HG03097 (cell line): ENCODE measurements around the gene GNB3.

Source experiments
- ATAC-seq: cut with Tn5 transposase; IDR thresholded peaks from one replicate; pipeline ENCODE4 v1.9.1; 2021; ENCODE audit not compliant: unreplicated experiment, low FRiP score

GNB3 gene

GRCh38 chr12:6834873-6835272 is 5.9 kb upstream of the GNB3 start:
- ATAC-seq = no peak

- ATAC-seq = no peak
Observed at GRCh38 chr12:6836851-6837250, 3.9 kb upstream of the GNB3 start.

DNA sequence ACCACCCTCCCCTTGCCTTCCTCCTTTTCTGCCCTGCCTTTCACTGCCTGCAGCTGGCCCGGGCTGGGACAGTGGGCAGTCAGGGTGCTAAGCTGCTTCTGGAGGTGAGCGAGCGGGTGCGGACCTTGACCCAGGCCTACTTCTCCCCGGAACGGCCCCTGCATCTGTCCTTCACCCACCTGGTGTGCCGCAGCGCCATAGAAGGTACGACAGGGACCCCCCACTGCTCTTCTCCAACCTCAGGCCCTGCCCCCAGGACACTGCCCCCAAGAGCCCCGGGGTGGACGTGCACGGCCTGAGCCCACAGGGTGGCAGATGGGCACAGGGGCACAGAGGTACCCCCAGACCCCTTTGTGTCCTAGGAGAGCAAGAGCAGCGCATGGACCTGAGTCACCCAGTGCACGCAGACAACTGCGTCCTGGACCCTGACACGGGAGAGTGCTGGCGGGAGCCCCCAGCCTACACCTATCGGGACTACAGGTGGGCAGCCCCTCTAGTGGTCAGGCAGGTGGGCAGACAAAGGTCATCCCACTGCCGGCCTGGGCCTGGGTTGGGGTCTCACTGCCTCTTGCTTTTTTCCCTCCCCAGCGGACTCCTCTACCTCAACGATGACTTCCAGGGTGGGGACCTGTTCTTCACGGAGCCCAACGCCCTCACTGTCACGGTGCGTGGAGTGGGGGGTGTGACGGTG is 3.2 kb upstream of the GNB3 start:
- ATAC-seq = no peak

GRCh38 chr12:6838854-6839253 is 1.9 kb upstream of the GNB3 start:
- ATAC-seq = no peak

- no peak for ATAC-seq
Observed at GRCh38 chr12:6839482-6840201, 1.1 kb upstream of the GNB3 start.

DNA sequence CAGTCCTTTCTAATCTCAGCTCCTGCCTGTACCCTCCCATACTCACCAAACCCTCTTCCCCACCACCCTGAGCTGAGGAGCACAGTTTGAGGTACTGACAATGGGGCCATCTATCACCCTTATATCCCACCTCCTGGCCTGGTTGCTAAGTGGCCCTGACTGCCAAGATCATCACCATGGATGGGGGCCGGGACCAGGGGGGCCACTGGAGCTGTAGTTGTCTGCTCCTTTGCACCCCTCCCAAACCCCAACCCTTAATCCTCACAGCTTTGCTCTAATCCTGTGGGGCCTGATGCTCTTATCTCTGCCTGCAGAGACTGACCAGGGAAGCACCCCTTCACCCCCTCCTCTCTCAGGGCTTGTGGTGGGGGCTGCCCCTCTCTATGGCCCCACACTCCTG is 395 bp upstream of the GNB3 start:
- no peak for ATAC-seq

GRCh38 chr12:6842075-6842474 is 1.4 kb downstream of the GNB3 start:
- no peak for ATAC-seq

GRCh38 chr12:6843118-6843902 is 2.6 kb downstream of the GNB3 start:
- ATAC-seq = no peak

GRCh38 chr12:6845395-6845794 is 4.7 kb downstream of the GNB3 start:
- no peak for ATAC-seq

DNA sequence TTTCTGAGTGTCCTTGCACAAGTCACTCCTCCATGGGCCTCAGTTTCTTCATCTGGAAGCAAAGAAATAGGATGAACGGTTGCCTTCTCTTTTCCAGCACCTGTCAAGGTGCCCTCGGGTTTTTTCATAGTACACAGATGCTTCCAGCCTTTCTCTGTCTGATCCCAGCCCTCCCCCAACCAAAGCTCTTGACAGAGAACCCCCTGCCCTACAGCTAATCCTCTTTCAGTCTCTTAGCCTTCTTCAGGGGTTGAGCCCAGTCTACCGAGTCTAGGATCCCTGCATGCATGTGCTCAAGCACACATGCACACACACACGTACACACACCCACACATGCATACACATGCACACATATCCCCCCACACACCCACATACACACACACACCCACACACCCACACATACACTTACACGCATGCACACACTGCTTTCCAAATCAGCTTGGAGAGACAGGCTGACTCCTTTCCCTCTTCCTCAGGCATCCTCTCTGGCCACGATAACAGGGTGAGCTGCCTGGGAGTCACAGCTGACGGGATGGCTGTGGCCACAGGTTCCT is 5.7 kb downstream of the GNB3 start:
- ATAC-seq = no peak

DNA sequence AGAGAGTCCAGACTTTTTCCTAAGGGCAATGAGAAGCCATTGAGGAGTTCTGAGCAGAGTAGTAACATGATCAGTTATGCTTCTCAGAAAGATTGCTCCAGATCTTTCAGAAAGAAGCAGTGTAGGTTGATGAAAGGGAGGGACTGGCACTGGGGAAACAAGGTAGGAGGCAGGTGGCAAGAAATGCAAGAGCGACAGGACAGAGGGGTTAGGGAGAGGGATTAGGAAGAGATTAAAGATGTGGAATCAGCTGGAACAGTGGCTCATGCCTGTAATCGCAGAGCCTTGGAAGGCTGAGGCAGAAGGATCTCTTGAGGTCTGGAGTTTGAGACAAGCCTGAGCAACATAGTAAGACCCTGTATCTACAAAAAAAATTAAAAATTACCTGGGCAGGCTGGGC is 7.0 kb downstream of the GNB3 start:
- no peak for ATAC-seq

DNA sequence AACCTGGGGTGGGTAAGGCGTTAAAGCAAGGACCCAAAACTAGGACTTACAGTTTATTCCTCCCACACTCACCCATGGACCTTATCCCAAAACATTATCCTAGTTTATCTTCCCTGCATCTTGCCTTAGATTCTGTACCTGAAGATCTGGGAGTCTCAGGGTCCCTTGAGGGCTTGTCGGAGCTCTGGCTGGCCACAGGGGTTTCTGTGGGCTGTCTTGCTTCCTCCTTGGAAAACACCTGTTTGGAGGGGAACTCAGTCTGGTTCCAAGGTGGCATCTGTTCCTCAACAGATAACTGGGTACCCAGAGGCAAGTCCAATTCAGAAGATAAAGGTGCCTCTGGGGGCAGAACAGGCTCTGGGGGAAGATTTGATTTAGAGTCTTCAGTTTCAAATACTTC is 8.7 kb downstream of the GNB3 start:
- ATAC-seq = no peak

DNA sequence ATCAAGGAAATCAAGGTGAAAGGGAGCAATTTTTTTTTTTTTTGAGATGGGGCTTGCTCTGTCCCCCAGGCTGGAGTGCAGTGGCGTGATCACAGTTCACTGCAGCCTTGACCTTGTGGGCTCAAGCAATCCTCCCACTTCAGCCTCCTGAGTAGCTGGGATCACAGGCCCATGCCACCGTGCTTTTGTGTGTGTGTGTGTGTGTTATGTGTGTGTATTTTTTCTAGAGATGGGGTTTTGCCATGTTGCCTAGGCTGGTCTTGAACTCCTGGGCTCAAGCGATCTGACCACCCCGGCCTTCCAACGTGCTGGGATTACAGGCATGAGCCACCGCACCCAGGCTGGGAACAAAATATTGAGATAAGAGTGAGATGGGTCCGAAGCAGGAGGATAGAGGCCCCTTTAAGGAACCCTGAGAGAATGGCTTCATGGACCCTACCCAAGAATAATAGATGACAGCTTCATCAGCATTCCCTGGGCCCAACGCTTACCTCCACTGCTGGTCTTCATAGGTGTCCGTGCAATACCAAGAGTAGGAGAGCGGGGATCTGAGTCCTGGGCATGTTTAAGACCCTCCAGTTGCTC is 9.3 kb downstream of the GNB3 start:
- no peak for ATAC-seq

GRCh38 chr12:6850796-6851152 is 10.0 kb downstream of the GNB3 start:
- no peak for ATAC-seq

GRCh38 chr12:6851153-6851920 is 10.6 kb downstream of the GNB3 start, which contains the start of gene CDCA3:
Gene CDCA3 (minus strand): TSS chr12:6851286. CDS start chr12:6850952, 334 bp downstream.
- peak; percentile 46 for ATAC-seq

DNA sequence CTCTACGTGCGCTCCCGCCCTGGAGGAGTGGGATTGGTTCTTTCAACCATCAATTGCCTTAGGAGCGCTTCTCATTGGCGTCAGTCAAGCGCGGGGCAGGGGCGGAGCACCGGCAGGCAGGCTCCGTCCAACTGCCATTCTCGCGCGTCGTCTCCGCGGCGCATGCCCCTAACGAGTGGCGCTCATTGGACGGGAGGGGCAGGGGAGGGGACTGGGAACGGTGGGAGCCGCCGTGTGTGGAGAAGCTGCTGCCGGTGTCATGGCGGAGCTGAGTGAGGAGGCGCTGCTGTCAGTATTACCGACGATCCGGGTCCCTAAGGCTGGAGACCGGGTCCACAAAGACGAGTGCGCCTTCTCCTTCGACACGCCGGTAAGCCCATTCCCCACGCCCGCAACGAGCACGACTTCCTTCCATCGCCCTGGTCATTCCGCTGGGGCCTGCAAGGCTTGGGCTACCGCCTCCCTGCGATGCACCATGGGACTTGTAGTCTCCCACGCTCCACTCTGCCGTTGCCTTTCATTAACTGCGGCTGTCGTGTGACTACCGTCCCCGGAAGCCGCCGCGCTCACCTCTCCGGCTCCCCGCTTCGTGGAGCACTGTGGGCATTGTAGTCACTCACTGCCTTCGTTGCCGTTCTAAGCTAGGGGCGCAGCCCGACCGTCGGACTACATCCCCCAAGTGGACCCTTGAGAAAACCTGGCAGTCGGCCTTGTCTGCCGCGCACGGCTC is 11.4 kb downstream of the GNB3 start, which contains the start of gene USP5:
Gene USP5 (plus strand): TSS at position 230 of the 730 bp plus-strand sequence. CDS start 30 bp downstream, at position 260.
- ATAC-seq = peak; percentile 84

GRCh38 chr12:6852651-6853354 is 12.1 kb downstream of the GNB3 start:
- no peak for ATAC-seq

- no peak for ATAC-seq
Observed at GRCh38 chr12:6853626-6854025, 12.9 kb downstream of the GNB3 start.

- ATAC-seq = no peak
Observed at GRCh38 chr12:6854036-6854435, 13.3 kb downstream of the GNB3 start.
